Endodermal cell (in vitro differentiated cells): ENCODE data around the gene RERE. TPM values are rescaled to one million over a fixed set of nuclear protein-coding genes. Genes with fewer than 3 reads are reported as not detected.
A peak's percentile ranks its signal among the peaks of the same experiment; 100 is the strongest.

Source experiments
- DNase-seq: peaks from one replicate; pipeline ENCODE4 v3.0.0-alpha.2; 2017
- H3K27ac ChIP-seq: 2 replicates; pipeline ENCODE4 v1.5.1; 2013; ENCODE audit warnings: mild to moderate bottlenecking, low read depth, low read length, moderate library complexity
- H3K27me3 ChIP-seq: 2 replicates; pipeline ENCODE4 v1.6.1; 2013; ENCODE audit warnings: mild to moderate bottlenecking, low read length, moderate library complexity; ENCODE audit not compliant: insufficient read depth, control insufficient read depth, poor library complexity, severe bottlenecking
- H3K36me3 ChIP-seq: 2 replicates; pipeline ENCODE4 v1.7.0; 2013; ENCODE audit warnings: mild to moderate bottlenecking, low read length, moderate library complexity; ENCODE audit not compliant: control insufficient read depth, insufficient read depth
- H3K4me1 ChIP-seq: one replicate; pipeline ENCODE4 v1.7.0; 2013; ENCODE audit warnings: low read length; ENCODE audit not compliant: control insufficient read depth, insufficient read depth
- H3K4me3 ChIP-seq: 2 replicates; pipeline ENCODE4 v1.5.1; 2013; ENCODE audit warnings: mild to moderate bottlenecking, low read length, moderate library complexity
- H3K9ac ChIP-seq: 2 replicates; pipeline ENCODE4 v1.6.1; 2013; ENCODE audit warnings: mild to moderate bottlenecking, low read length, moderate library complexity; ENCODE audit not compliant: poor library complexity, severe bottlenecking; ENCODE audit errors: extremely low read depth
- H3K9me3 ChIP-seq: 2 replicates; pipeline ENCODE4 v1.6.1; 2013; ENCODE audit warnings: mild to moderate bottlenecking, low read length, moderate library complexity; ENCODE audit not compliant: control insufficient read depth
- H3K27ac Mint-ChIP-seq: 2 replicates; pipeline ENCODE4 v1.8.0; 2020; ENCODE audit warnings: mixed read lengths
- H3K27me3 Mint-ChIP-seq: 2 replicates; pipeline ENCODE4 v1.8.0; 2021; ENCODE audit warnings: mild to moderate bottlenecking, mixed read lengths; ENCODE audit not compliant: insufficient read depth
- H3K36me3 Mint-ChIP-seq: 2 replicates; pipeline ENCODE4 v1.8.0; 2020; ENCODE audit warnings: low read depth, mixed read lengths
- H3K4me1 Mint-ChIP-seq: 2 replicates; pipeline ENCODE4 v1.8.0; 2020; ENCODE audit warnings: mixed read lengths
- H3K4me3 Mint-ChIP-seq: 2 replicates; pipeline ENCODE4 v1.8.0; 2020; ENCODE audit warnings: mild to moderate bottlenecking, moderate library complexity, mixed read lengths
- H3K9me3 Mint-ChIP-seq: 2 replicates; pipeline ENCODE4 v1.8.0; 2020; ENCODE audit warnings: mild to moderate bottlenecking, mixed read lengths
- CTCF ChIP-seq: fragments of 200-600 bp; sonication (generic); conservative IDR thresholded peaks from 2 replicates; pipeline ENCODE4 v1.5.0; 2021; ENCODE audit warnings: antibody characterized with exemption, mild to moderate bottlenecking
- WGBS, 2 experiments: methylation state at CpG; one replicate each; pipeline versions ENCODE4 v1.1.5 to v1.1.7; 2013; ENCODE audit warnings: missing lambda C conversion rate in 2 of 2, mixed read lengths in 1 of 2; ENCODE audit not compliant: insufficient coverage in 1 of 2, insufficient read length in 1 of 2; 5-methylcytosine and 5-hydroxymethylcytosine counted together
- total RNA-seq, 2 donors: library from RNA; stranded (reverse); fragmentation: NEBNext Ultra II Directional in 1 of 2; extraction: Animal tissue kit (Norgen Biotek cat#: 25700) in 1 of 2; gene quantifications; 2 replicates in 1 of 2; 3 replicates in 1 of 2; pipeline ENCODE4 v1.2.1, GENCODE V29; 2021

Gene RERE
- total RNA-seq, 2 donors from 2014 or later: 159 to 179 TPM

- Mint-ChIP-seq H3K4me3 (no peak overlapping the region), H3K27me3 (peaks cover 2% of the 10 kb centered on the region), H3K4me1 (no peaks in the 10 kb centered on the region), H3K9me3 (no peaks in the 10 kb centered on the region), H3K27ac (no peak overlapping the region), H3K36me3 (no peaks in the 10 kb centered on the region)
- Histone ChIP-seq H3K36me3 (no peaks in the 10 kb centered on the region), H3K9me3 (no peaks in the 10 kb centered on the region), H3K4me1 (no peaks in the 10 kb centered on the region), H3K27ac (no peak overlapping the region), H3K27me3 (no peaks in the 10 kb centered on the region), H3K9ac (no peak overlapping the region), H3K4me3 (no peak overlapping the region)
- 91 to 97% methylated on average over 8 to 10 of the region's 10 CpGs for WGBS, 2 experiments
- TF ChIP-seq CTCF: no peak
- DNase-seq: no peak
These were observed 475.1 kb downstream of the RERE start for GRCh38 chr1:8342325-8342724.

- TF ChIP-seq CTCF: no peak
These were observed 477.0 kb downstream of the RERE start for GRCh38 chr1:8340448-8340847.

GRCh38 chr1:8339203-8339600 is 478.2 kb downstream of the RERE start:
- Histone ChIP-seq H3K9me3 (no peaks in the 10 kb centered on the region), H3K27me3 (no peaks in the 10 kb centered on the region), H3K9ac (no peak overlapping the region), H3K4me3 (no peak overlapping the region), H3K36me3 (no peaks in the 10 kb centered on the region), H3K27ac (no peak overlapping the region), H3K4me1 (no peaks in the 10 kb centered on the region)
- Mint-ChIP-seq H3K27ac (no peak overlapping the region), H3K9me3 (peaks cover 4% of the 10 kb centered on the region), H3K27me3 (no peaks in the 10 kb centered on the region), H3K4me1 (no peaks in the 10 kb centered on the region), H3K4me3 (no peak overlapping the region), H3K36me3 (no peaks in the 10 kb centered on the region)
- DNase-seq: peak; percentile 42
- no peak for TF ChIP-seq CTCF
- 93 to 97% methylated on average over 10 to 13 of the region's 13 CpGs for WGBS, 2 experiments

More at GRCh38 chr1:8340448-8340847, 477.0 kb downstream of the RERE start:
- no peaks in the 10 kb centered on the region for H3K4me1 ChIP-seq
- 89 to 100% methylated on average over 5 to 6 of the region's 6 CpGs for WGBS, 2 experiments
- no peak overlapping the region for H3K9ac ChIP-seq
- H3K9me3 ChIP-seq: no peaks in the 10 kb centered on the region
- Mint-ChIP-seq H3K4me1 (no peaks in the 10 kb centered on the region), H3K9me3 (peaks cover 4% of the 10 kb centered on the region), H3K27me3 (no peaks in the 10 kb centered on the region), H3K4me3 (no peak overlapping the region), H3K36me3 (no peaks in the 10 kb centered on the region), H3K27ac (no peak overlapping the region)
- H3K27ac ChIP-seq: no peak overlapping the region
- H3K4me3 ChIP-seq: no peak overlapping the region
- H3K27me3 ChIP-seq: no peaks in the 10 kb centered on the region
- H3K36me3 ChIP-seq: no peaks in the 10 kb centered on the region
- DNase-seq: no peak
